Small intestine (tissue), 7 donors: Measurements from ENCODE around the gene SAP30BP. TPM values are rescaled to one million over a fixed set of nuclear protein-coding genes. Genes with fewer than 3 reads are reported as not detected.

Experiments used
- DNase-seq, 2 donors: peaks; one replicate each; pipeline versions ENCODE4 v3.0.0 to v3.0.0-alpha.2; 2013
- FAIRE-seq: peaks from 2 replicates; lab custom pipeline; 2012; peaks lifted over from hg19 to GRCh38; lab: Jason Lieb, UNC
- H3K27ac ChIP-seq, 3 donors: one replicate each; pipeline ENCODE4 v1.5.1; 2013; ENCODE audit warnings: low read length in 2 of 3, mild to moderate bottlenecking in 2 of 3, control low read depth in 1 of 3, inconsistent platforms in 1 of 3, low read depth in 1 of 3, moderate library complexity in 1 of 3
- H3K27me3 ChIP-seq, 3 donors: one replicate each; pipeline ENCODE4 v1.6.1; 2013; ENCODE audit warnings: low read length in 3 of 3, inconsistent platforms in 1 of 3; ENCODE audit not compliant: control insufficient read depth in 3 of 3, insufficient read depth in 3 of 3
- H3K36me3 ChIP-seq, 3 donors: one replicate each; pipeline ENCODE4 v1.6.1; 2013; ENCODE audit warnings: low read length in 3 of 3, inconsistent platforms in 1 of 3, low read depth in 1 of 3, mild to moderate bottlenecking in 1 of 3, moderate library complexity in 1 of 3; ENCODE audit not compliant: control insufficient read depth in 3 of 3, insufficient read depth in 2 of 3
- H3K4me1 ChIP-seq, 3 donors: one replicate each; pipeline ENCODE4 v1.6.1; 2013; ENCODE audit warnings: low read length in 2 of 3, inconsistent platforms in 1 of 3, low read depth in 1 of 3, mild to moderate bottlenecking in 1 of 3, moderate library complexity in 1 of 3; ENCODE audit not compliant: control insufficient read depth in 3 of 3, insufficient read depth in 2 of 3
- H3K4me3 ChIP-seq, 3 donors: one replicate each; pipeline ENCODE4 v1.5.1; 2013; ENCODE audit warnings: low read length in 3 of 3, control low read depth in 1 of 3, inconsistent platforms in 1 of 3, low read depth in 1 of 3, mild to moderate bottlenecking in 1 of 3, moderate library complexity in 1 of 3
- H3K9me3 ChIP-seq, 2 donors: one replicate each; pipeline ENCODE4 v1.6.1; 2013; ENCODE audit warnings: low read depth in 1 of 2, low read length in 1 of 2; ENCODE audit not compliant: control insufficient read depth in 2 of 2, insufficient read depth in 1 of 2
- WGBS, 3 donors: extraction: QIAGEN DNeasy Blood & Tissue Kit; methylation state at CpG; one replicate each; pipeline ENCODE4 v1.1.7; 2013; 5-methylcytosine and 5-hydroxymethylcytosine counted together
- polyA plus RNA-seq, 4 donors: library from polyadenylated mRNA; stranded (reverse) in 3 of 4; unstranded in 1 of 4; fragments of 200-250 nt in 3 of 4; fragments of 120-200 nt in 1 of 4; gene quantifications; one replicate each; pipeline versions ENCODE4 v1.2.1 to v1.2.3, GENCODE V29; 2013
- donor health status: healthy with polysubstance abuse.
- donor health status: control.
- donor health status: control.
- donor health status: Bipolar disorder and iron deficiency.
- donor health status: healthy.

The SAP30BP gene
- polyA plus RNA-seq, 4 donors = 52.6 to 92.7 (median 75.0) TPM

- no peak overlapping the region for H3K4me3 ChIP-seq
- DNase-seq (peak; percentile 74 to 84), FAIRE-seq (no peak)
- 25 to 37% (median 36%) methylated on average over 20 of the region's 20 CpGs for WGBS, 3 donors
- H3K27me3 ChIP-seq = no peaks in the 10 kb centered on the region
- peaks cover 3 to 93% (median 12%) of the 10 kb centered on the region in 3 donors for H3K36me3 ChIP-seq
- peaks cover 0 to 13% (median 0%) of the 10 kb centered on the region in 3 donors for H3K4me1 ChIP-seq
- no peak overlapping the region for H3K27ac ChIP-seq
- H3K9me3 ChIP-seq = no peaks in the 10 kb centered on the region
These were observed 82.6 kb downstream of the SAP30BP start for GRCh38 chr17:75749545-75750389.

GRCh38 chr17:75750661-75751423 is 83.7 kb downstream of the SAP30BP start:
- FAIRE-seq (no peak), DNase-seq (no peak)
- Histone ChIP-seq H3K27ac (no peak overlapping the region), H3K4me3 (no peak overlapping the region), H3K4me1 (peaks cover 0 to 24% (median 0%) of the 10 kb centered on the region in 3 donors), H3K36me3 (peaks cover 3 to 94% (median 11%) of the 10 kb centered on the region in 3 donors), H3K9me3 (no peaks in the 10 kb centered on the region), H3K27me3 (no peaks in the 10 kb centered on the region)
- 88 to 89% (median 88%) methylated on average over 23 of the region's 23 CpGs for WGBS, 3 donors

- no peak for FAIRE-seq
- Histone ChIP-seq H3K9me3 (no peaks in the 10 kb centered on the region), H3K36me3 (peaks cover 6 to 94% (median 11%) of the 10 kb centered on the region in 3 donors), H3K4me3 (no peak overlapping the region), H3K27me3 (no peaks in the 10 kb centered on the region), H3K27ac (no peak overlapping the region), H3K4me1 (peaks cover 0 to 29% (median 0%) of the 10 kb centered on the region in 3 donors)
- DNase-seq = no peak
- 86 to 91% (median 88%) methylated on average over 23 to 24 of the region's 24 CpGs for WGBS, 3 donors
These were observed 84.7 kb downstream of the SAP30BP start for GRCh38 chr17:75751676-75752404.

- H3K27ac ChIP-seq = no peak overlapping the region
- peaks cover 0 to 29% (median 0%) of the 10 kb centered on the region in 3 donors for H3K4me1 ChIP-seq
- no peaks in the 10 kb centered on the region for H3K9me3 ChIP-seq
- H3K4me3 ChIP-seq = no peak overlapping the region
- no peaks in the 10 kb centered on the region for H3K27me3 ChIP-seq
- H3K36me3 ChIP-seq = peaks cover 9 to 95% (median 13%) of the 10 kb centered on the region in 3 donors
- 83 to 94% (median 94%) methylated on average over 10 of the region's 10 CpGs for WGBS, 3 donors
- DNase-seq (no peak), FAIRE-seq (no peak)
These were observed 85.2 kb downstream of the SAP30BP start for GRCh38 chr17:75752405-75752709.

- Histone ChIP-seq H3K4me1 (peaks cover 0 to 29% (median 0%) of the 10 kb centered on the region in 3 donors), H3K27ac (no peak overlapping the region), H3K27me3 (no peaks in the 10 kb centered on the region), H3K9me3 (no peaks in the 10 kb centered on the region), H3K4me3 (peak overlapping the region in 2 of 3 donors; percentile 25 to 26), H3K36me3 (peaks cover 12 to 95% (median 16%) of the 10 kb centered on the region in 3 donors)
- FAIRE-seq (no peak), DNase-seq (no peak)
- 70 to 80% (median 76%) methylated on average over 19 of the region's 19 CpGs for WGBS, 3 donors
These were observed 85.8 kb downstream of the SAP30BP start for GRCh38 chr17:75752802-75753513.

- peak in 1 of 2 donors; percentile 89 for DNase-seq
- peaks cover 0 to 29% (median 0%) of the 10 kb centered on the region in 3 donors for H3K4me1 ChIP-seq
- H3K36me3 ChIP-seq = peaks cover 10 to 95% (median 21%) of the 10 kb centered on the region in 3 donors
- H3K27me3 ChIP-seq = no peaks in the 10 kb centered on the region
- no peak for FAIRE-seq
- WGBS, 3 donors = 17 to 67% (median 58%) methylated on average over 36 to 76 of the region's 76 CpGs
- H3K27ac ChIP-seq = peak overlapping the region in 1 of 3 donors; percentile 10
- H3K9me3 ChIP-seq = no peaks in the 10 kb centered on the region
- H3K4me3 ChIP-seq = peak overlapping the region in 2 of 3 donors; percentile 25 to 26
These were observed 86.6 kb downstream of the SAP30BP start for GRCh38 chr17:75753514-75754377.
